PC-3 (cell line): ENCODE measurements around the gene ZBTB37. TPM values are rescaled to one million over a fixed set of nuclear protein-coding genes. Genes with fewer than 3 reads are reported as not detected.

Experiments
- ATAC-seq: fragments of 200-7000 bp; cut with Tn5 transposase; 2 replicates; pipeline ENCODE4 v1.9.1; 2020; ENCODE audit warnings: mild to moderate bottlenecking, moderate library complexity
- BruUV-seq: library from RNA; stranded (reverse); fragments of 400-500 nt; replicated peaks from 2 replicates; lab custom pipeline; 2021; lab: Mats Ljungman, UMichigan
- CTCF ChIA-PET: fragments of 300-600 bp; sonication (Branson Sonifier 250); formaldehyde crosslinking; loops from one replicate; lab custom pipeline; 2022; ENCODE audit warnings: antibody characterized with exemption; lab: Charles Lee
- POLR2A ChIA-PET: fragments of 300-600 bp; sonication (Branson Sonifier 250); formaldehyde crosslinking; loops from one replicate; lab custom pipeline; 2022; ENCODE audit warnings: antibody characterized with exemption; ENCODE audit not compliant: unreplicated experiment; lab: Charles Lee
- DNase-seq: peaks from one replicate; pipeline ENCODE4 v3.0.0-alpha.2; 2015
- H2AFZ ChIP-seq: fragments of 300-600 bp; sonication (generic); 2 replicates; pipeline ENCODE4 v1.6.0; 2016; ENCODE audit warnings: antibody characterized with exemption, low read length
- H3F3A ChIP-seq: fragments of 300-600 bp; sonication (generic); one replicate; pipeline ENCODE4 v1.6.0; 2017; ENCODE audit warnings: antibody characterized with exemption, low read length, control low read depth, mild to moderate bottlenecking; ENCODE audit not compliant: unreplicated experiment
- H3K27ac ChIP-seq: fragments of 300-600 bp; sonication (generic); 2 replicates; pipeline ENCODE4 v1.5.1; 2016; ENCODE audit warnings: mild to moderate bottlenecking, low read length
- H3K27me3 ChIP-seq: fragments of 300-600 bp; sonication (generic); 2 replicates; pipeline ENCODE4 v1.6.1; 2016; ENCODE audit warnings: low read length, mixed read lengths
- H3K36me3 ChIP-seq: fragments of 300-600 bp; sonication (generic); 2 replicates; pipeline ENCODE4 v1.6.1; 2016; ENCODE audit warnings: low read depth, mixed run types, low read length, mixed read lengths
- H3K4me1 ChIP-seq: fragments of 300-600 bp; sonication (generic); 2 replicates; pipeline ENCODE4 v1.5.1; 2016; ENCODE audit warnings: low read length; ENCODE audit not compliant: insufficient read depth
- H3K4me2 ChIP-seq: fragments of 300-600 bp; sonication (generic); 2 replicates; pipeline ENCODE4 v1.6.0; 2016; ENCODE audit warnings: low read length
- H3K4me3 ChIP-seq: fragments of 300-600 bp; sonication (generic); 2 replicates; pipeline ENCODE4 v1.5.1; 2016; ENCODE audit warnings: mild to moderate bottlenecking, low read length, mixed read lengths
- H3K79me2 ChIP-seq: fragments of 300-600 bp; sonication (generic); 2 replicates; pipeline ENCODE4 v1.6.1; 2017; ENCODE audit warnings: low read length, mixed read lengths
- H3K9ac ChIP-seq: fragments of 300-600 bp; sonication (generic); 2 replicates; pipeline ENCODE4 v1.6.0; 2016; ENCODE audit warnings: mild to moderate bottlenecking, low read length
- H3K9me2 ChIP-seq: fragments of 300-600 bp; sonication (generic); replicated peaks from 2 replicates; pipeline ENCODE4 v1.6.1; 2016; ENCODE audit warnings: mixed run types, low read length, mixed read lengths
- H3K9me3 ChIP-seq: fragments of 300-600 bp; sonication (generic); 2 replicates; pipeline ENCODE4 v1.6.1; 2016; ENCODE audit warnings: low read length, mixed read lengths
- H4K20me1 ChIP-seq: fragments of 300-600 bp; sonication (generic); 2 replicates; pipeline ENCODE4 v1.6.1; 2016; ENCODE audit warnings: low read length, mixed read lengths
- EZH2 ChIP-seq: fragments of 300-600 bp; sonication (generic); IDR thresholded peaks from one replicate; pipeline ENCODE4 v1.6.1; 2017; ENCODE audit warnings: antibody characterized with exemption, mild to moderate bottlenecking, low read length; ENCODE audit not compliant: unreplicated experiment
- EZH2phosphoT487 ChIP-seq: fragments of 300-600 bp; sonication (generic); IDR thresholded peaks from 2 replicates; pipeline ENCODE4 v1.6.1; 2018; ENCODE audit warnings: mild to moderate bottlenecking, antibody characterized with exemption, low read length, borderline replicate concordance
- intact Hi-C: fragments of 100-400 bp; cut with micrococcal nuclease; formaldehyde crosslinking; loops from 2 replicates; pipeline ENCODE4 v1.9.0; 2023
- total RNA-seq: library from RNA; depleted of rRNA; stranded (reverse); fragments of >200 nt; gene quantifications from 2 replicates; pipeline ENCODE4 v1.2.3, GENCODE V29; 2014
- TF ChIP-seq, protein P1 (sequence below): fragments of 300-600 bp; sonication (generic); conservative IDR thresholded peaks from 2 replicates; pipeline ENCODE4 v1.5.1; 2017; ENCODE audit warnings: antibody characterized with exemption, low read depth, mild to moderate bottlenecking, low read length

ZBTB37 gene
- total RNA-seq, 1 experiment from 2014 or later, result 1.5 TPM

DNA sequence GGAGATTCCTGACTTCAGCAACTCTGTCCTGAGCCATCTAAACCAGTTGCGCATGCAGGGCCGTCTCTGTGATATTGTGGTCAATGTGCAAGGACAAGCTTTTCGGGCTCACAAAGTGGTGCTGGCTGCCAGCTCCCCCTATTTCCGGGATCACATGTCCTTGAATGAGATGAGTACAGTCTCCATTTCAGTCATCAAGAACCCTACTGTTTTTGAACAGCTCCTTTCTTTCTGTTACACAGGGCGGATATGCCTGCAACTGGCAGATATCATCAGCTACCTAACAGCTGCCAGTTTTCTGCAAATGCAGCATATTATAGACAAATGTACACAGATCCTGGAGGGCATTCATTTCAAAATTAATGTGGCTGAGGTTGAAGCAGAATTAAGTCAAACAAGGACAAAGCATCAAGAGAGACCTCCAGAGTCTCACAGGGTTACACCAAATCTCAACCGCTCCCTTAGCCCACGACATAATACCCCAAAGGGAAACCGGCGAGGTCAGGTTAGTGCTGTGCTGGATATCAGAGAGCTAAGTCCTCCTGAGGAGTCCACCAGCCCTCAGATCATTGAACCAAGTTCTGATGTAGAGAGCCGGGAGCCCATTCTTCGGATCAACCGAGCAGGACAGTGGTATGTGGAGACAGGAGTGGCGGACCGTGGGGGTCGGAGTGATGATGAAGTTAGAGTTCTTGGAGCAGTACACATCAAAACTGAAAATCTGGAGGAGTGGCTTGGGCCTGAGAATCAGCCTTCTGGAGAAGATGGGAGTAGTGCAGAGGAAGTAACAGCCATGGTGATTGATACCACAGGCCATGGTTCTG, 2.3 kb downstream of the ZBTB37 start:
- peaks cover 23% of the 10 kb centered on the region for H3K79me2 ChIP-seq
- no peaks in the 10 kb centered on the region for H3K9me3 ChIP-seq
- peaks cover 22% of the 10 kb centered on the region for H3K36me3 ChIP-seq
- TF ChIP-seq, protein P1, sequence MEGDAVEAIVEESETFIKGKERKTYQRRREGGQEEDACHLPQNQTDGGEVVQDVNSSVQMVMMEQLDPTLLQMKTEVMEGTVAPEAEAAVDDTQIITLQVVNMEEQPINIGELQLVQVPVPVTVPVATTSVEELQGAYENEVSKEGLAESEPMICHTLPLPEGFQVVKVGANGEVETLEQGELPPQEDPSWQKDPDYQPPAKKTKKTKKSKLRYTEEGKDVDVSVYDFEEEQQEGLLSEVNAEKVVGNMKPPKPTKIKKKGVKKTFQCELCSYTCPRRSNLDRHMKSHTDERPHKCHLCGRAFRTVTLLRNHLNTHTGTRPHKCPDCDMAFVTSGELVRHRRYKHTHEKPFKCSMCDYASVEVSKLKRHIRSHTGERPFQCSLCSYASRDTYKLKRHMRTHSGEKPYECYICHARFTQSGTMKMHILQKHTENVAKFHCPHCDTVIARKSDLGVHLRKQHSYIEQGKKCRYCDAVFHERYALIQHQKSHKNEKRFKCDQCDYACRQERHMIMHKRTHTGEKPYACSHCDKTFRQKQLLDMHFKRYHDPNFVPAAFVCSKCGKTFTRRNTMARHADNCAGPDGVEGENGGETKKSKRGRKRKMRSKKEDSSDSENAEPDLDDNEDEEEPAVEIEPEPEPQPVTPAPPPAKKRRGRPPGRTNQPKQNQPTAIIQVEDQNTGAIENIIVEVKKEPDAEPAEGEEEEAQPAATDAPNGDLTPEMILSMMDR, result no peak
- intact Hi-C loops, result no loop called here
- no peak overlapping the region for H2AFZ ChIP-seq
- 0 out of 2 replicates have a peak overlapping the region, but pooled peaks have one; percentile 97 for H3K4me2 ChIP-seq
- POLR2A ChIA-PET, result no interaction called here
- CTCF ChIA-PET, result no interaction called here
- no peaks in the 10 kb centered on the region for H3K9me2 ChIP-seq
- peaks cover 9% of the 10 kb centered on the region for H3K4me1 ChIP-seq
- peaks cover 18% of the 10 kb centered on the region for H4K20me1 ChIP-seq
- peaks cover 9% of the 10 kb centered on the region for H3F3A ChIP-seq
- no peaks in the 10 kb centered on the region for H3K27me3 ChIP-seq
- BruUV-seq, result no TSS peak
- DNase-seq, result no peak
- no peak for ATAC-seq
- H3K9ac ChIP-seq, result no peak overlapping the region
- no peak overlapping the region for H3K27ac ChIP-seq
- no peak overlapping the region for H3K4me3 ChIP-seq

DNA sequence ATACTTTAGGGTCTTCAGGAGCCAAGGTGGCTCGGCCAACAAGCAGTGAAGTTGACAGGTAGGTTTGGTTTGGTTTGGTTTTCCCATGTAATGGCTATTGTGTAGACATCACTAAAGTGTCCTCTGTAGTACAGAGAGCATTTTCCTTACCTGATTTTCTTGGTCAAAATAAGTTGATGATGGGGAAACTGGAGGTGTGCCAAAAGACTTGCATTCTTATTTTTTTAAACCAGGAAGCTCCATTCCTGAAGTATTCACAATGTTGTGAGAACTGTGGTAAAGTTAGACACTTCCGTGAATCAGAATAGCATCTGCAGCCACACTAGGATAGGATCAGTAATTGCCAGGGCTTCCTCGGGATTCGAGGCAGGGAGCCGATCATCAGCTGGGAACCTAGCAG, 2.9 kb downstream of the ZBTB37 start:
- no peaks in the 10 kb centered on the region for H3K9me3 ChIP-seq
- H3K27me3 ChIP-seq, result no peaks in the 10 kb centered on the region
- DNase-seq (no peak), ATAC-seq (no peak)
- no peak overlapping the region for H3K27ac ChIP-seq
- TF ChIP-seq, protein P1, result no peak
- TF ChIP-seq EZH2phosphoT487 (no peak), EZH2 (no peak)
- no peaks in the 10 kb centered on the region for H3K9me2 ChIP-seq
- intact Hi-C loops, result no loop called here
- no peak overlapping the region for H3K9ac ChIP-seq
- peaks cover 17% of the 10 kb centered on the region for H3K79me2 ChIP-seq
- no peak overlapping the region for H3K4me2 ChIP-seq
- BruUV-seq, result no TSS peak
- ChIA-PET POLR2A (no interaction called here), CTCF (no interaction called here)
- no peak overlapping the region for H3K4me3 ChIP-seq
- peaks cover 5% of the 10 kb centered on the region for H3F3A ChIP-seq
- H3K4me1 ChIP-seq, result peaks cover 7% of the 10 kb centered on the region
- H3K36me3 ChIP-seq, result peaks cover 15% of the 10 kb centered on the region
- no peak overlapping the region for H2AFZ ChIP-seq
- peaks cover 12% of the 10 kb centered on the region for H4K20me1 ChIP-seq

DNA sequence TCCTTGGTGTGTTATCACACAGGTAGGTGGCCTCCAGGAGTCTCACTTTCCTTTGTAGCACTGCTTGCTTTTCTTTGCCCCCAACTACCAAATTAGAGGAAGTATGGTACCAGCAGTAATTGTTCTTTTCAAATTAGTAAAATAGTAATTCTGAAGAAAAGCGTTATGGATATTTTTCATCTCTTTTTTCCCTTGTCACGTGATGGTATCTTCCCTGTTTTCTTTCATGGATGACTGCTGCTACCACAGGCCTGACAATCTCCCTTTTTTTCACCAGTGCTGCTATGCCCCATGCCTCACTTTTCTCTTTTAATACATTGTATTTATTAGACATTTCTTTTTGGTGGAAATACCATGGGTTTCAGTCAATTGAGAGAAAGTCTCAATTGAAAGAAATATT, 3.3 kb downstream of the ZBTB37 start:
- Histone ChIP-seq H3K79me2 (peaks cover 13% of the 10 kb centered on the region), H3K9ac (no peak overlapping the region), H3K4me1 (peaks cover 7% of the 10 kb centered on the region), H3F3A (peaks cover under 1% of the 10 kb centered on the region), H3K27ac (no peak overlapping the region), H3K36me3 (peaks cover 11% of the 10 kb centered on the region), H3K9me2 (no peaks in the 10 kb centered on the region), H3K27me3 (no peaks in the 10 kb centered on the region), H3K9me3 (no peaks in the 10 kb centered on the region), H2AFZ (no peak overlapping the region), H4K20me1 (peaks cover 8% of the 10 kb centered on the region), H3K4me3 (no peak overlapping the region), H3K4me2 (no peak overlapping the region)
- ATAC-seq, result no peak
- intact Hi-C loops, result no loop called here
- BruUV-seq, result no TSS peak
- ChIA-PET POLR2A (no interaction called here), CTCF (no interaction called here)
- no peak for DNase-seq
- TF ChIP-seq, protein P1, result no peak
- TF ChIP-seq EZH2phosphoT487 (no peak), EZH2 (no peak)
